GM21447 (cell line): ENCODE results near the gene HTR3B.
"Not testable (repeated sequence)": the region's sequence is repeated elsewhere in the genome, so short reads cannot be mapped to it uniquely, and the experiment has no call there.

Experiments
- ATAC-seq: cut with Tn5 transposase; IDR thresholded peaks from one replicate; pipeline ENCODE4 v1.9.1; 2021; ENCODE audit not compliant: unreplicated experiment

The HTR3B gene

GRCh38 chr11:113881856-113882255 is 22.7 kb upstream of the HTR3B start:
- ATAC-seq, result no peak

DNA sequence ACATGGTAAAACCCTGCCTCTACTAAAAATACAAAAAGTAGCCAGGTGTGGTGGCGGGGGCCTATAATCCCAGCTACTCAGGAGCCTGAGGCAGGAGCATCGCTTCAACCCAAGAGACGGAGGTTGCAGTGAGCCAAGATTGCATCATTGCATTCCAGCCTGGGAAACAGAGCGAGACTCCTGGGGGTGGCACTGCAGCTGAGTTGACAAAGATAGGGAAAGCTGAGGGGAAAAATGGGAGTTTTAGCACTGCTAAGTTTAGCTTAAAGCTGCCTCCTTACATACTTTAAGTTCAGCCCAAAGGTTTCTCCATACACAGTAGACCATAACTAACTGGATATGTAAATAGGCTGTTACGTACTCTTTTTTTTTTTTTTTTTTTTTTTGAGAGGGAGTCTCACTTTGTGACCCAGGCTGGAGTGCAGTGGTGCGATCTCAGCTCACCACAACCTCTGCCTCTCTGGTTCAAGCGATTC is 20.2 kb upstream of the HTR3B start:
- no peak for ATAC-seq

- no peak for ATAC-seq
These were observed 18.7 kb upstream of the HTR3B start for GRCh38 chr11:113885897-113886296.

- no peak for ATAC-seq
These were observed 15.7 kb upstream of the HTR3B start for GRCh38 chr11:113888848-113889247.

GRCh38 chr11:113894421-113894996 is 10.1 kb upstream of the HTR3B start:
- peak; percentile 66 for ATAC-seq

DNA sequence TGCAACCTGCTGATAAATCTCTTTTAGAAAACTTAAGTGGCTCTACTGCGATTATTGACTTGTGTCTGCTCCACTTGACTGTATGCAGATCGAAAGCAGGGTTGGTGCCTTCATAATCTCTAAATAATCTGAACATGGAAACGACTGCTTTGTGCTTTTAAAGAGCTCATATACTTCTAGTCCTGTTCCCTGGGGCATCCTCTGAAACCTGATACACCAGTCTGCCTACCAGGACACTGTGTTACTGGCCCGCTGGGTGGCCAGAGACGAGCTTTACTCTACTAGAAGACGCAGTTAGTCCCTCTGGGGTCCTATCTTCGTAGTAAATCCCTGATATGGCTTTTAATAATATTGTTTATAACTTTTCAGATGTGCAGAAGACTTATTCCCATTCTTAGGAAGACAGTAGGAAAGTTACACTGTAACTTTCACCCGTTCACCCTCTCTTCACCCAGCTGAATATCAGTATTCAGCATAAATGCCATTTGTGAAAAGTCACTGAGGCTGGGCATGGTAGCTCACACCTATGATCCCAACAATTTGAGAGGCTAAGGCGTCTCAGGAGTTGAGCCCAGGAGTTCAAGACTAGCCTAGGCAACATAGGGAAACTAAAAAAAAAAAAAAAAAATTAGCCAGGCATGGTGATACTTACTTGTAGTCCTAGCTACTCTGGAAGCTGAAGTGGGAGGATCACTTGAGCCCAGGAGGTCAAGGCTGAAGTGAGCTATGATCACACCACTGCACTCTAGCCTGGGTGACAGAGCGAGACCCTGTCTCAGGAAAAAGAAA is 9.0 kb upstream of the HTR3B start:
- no peak for ATAC-seq

- peak; percentile 63 for ATAC-seq
These were observed 8.3 kb upstream of the HTR3B start for GRCh38 chr11:113896156-113896879.

DNA sequence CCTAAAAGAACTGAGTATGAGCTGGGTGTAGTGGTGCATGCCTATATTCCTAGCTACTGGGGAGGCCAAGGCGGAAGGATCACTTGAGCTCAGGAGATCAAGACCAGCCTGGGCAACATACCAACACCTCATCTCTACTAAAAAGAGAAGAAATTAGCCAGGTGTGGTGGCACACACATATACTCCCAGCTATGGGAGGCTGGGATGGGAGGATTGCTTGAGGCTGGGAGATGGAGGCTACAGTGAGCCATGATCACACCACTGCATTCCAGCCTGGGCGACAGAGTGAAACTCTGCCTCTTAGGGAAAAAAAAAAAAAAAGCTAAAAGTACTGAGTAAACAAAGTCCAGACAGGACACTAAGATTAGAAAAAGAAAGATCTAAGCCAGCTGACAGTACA is 3.5 kb upstream of the HTR3B start:
- ATAC-seq, result no peak

GRCh38 chr11:113906038-113906437 is 1.4 kb downstream of the HTR3B start:
- no peak for ATAC-seq

DNA sequence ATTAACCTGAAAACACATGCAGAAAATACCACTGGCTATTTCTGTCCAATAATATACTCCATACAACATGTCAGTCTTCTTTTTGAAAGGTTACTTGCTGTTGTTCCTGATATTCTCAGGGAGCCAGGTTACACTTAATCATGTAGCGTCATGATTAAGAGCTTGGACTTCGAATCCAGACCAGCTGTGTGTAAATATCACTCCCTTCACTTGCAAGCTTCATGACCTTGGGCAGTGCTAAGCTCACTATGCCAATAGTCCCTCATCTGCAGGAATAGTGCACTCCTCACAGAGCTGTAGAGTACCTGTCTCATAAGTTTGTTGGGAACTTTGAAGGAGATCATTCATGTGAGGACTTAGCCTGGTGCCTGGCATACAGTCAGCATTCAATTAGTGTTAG is 1.9 kb downstream of the HTR3B start:
- ATAC-seq, result no peak

DNA sequence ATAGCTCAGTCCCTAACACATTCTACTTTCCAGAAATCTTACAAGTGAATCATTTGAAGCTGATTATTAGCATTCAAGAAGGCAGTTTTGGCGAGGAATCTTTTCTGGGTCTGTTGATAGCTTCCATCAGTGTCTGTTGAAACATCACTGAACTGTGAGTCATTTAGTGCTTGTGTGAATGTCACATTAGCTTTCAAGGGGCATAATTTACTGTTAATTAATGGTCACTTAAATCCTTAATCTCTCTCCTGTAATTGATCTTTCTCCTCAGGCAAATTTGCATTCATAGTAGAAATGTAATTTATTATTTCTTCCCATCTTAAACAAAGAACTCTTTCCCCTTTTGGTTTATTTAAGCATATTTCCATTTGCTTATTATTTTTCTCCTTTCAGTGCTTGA is 2.6 kb downstream of the HTR3B start:
- ATAC-seq, result no peak

GRCh38 chr11:113907681-113908080 is 3.1 kb downstream of the HTR3B start:
- no peak for ATAC-seq

- ATAC-seq, result no peak
These were observed 3.5 kb downstream of the HTR3B start for GRCh38 chr11:113908098-113908497.

GRCh38 chr11:113911491-113911890 is 6.9 kb downstream of the HTR3B start:
- not testable (repeated sequence) for ATAC-seq

DNA sequence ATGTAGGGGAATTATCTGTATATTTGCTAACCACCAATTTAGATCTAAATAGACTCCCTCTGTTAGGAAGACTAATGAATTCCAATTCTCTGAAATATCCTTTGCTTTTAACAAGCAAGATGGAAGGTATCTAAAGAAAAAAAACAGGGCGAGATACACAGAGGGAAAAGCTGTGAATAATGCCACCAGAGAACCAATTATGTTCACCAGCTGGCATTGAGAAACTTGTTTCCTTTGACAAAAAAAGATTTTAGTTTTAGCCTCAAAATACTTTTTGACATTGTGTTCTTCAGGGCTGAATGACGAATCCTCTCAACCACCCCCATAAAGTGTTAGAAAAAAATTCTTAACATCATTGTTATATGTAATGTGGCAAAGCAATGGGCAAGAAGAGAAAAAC is 19.0 kb downstream of the HTR3B start:
- no peak for ATAC-seq

DNA sequence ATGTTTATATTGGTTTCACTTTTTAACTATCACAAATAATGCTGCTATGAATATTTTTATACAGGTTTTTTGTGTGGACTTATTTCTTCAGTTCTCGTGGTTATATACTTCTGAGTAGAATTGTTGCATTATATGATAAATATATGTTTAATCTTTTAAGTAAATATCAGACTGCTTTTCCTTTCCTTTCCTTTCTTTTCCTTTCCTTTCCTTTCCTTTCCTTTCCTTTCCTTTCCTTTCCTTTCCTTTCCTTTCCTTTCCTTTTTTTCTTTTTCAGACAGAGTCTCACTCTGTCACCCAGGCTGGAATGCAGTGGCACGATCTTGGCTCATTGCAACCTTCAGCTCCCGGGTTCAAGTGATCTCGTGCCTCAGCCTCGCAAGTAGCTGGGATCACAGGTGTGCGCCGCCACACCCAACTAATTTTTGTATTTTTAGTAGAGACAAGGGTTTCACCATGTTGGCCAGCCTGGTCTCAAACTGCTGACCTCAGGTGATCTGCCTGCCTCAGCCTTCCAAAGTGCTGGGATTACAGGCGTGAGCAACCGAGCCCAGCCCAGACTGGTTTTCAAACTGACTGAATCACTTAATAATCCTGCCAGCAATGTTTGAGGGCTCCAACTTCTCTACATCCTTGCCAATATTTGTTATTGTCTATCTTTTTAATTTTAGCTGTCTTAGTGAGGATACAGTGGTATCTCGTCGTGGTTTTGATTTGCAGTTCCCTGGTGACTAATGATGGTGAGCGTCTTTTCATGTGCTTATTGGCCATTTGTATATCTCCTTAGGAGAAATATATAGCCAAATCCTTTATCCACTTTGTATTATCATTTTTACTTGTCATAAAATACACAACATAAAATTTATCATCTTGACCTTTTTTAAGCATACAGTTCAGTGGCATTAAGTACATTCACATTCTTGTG is 21.9 kb downstream of the HTR3B start:
- no peak for ATAC-seq

GRCh38 chr11:113928311-113928710 is 23.7 kb downstream of the HTR3B start:
- ATAC-seq, result no peak

DNA sequence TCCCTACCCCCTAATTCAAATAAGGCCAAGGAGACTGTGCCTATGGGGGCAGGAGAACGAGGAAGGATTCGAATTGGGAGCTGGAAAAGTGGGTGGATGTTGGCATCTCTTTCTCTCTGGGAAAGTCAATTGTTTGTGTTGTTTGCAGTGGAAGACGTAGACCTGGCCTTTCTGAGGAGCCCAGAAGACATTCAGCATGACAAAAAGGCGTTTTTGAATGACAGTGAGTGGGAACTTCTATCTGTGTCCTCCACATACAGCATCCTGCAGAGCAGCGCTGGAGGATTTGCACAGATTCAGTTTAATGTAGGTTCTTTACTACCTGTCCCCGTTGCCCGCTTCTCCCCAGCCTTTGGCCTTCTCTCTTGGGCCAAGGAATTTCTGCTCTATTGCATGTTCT is 28.2 kb downstream of the HTR3B start:
- no peak for ATAC-seq

- not testable (repeated sequence) for ATAC-seq
These were observed 29.6 kb downstream of the HTR3B start for GRCh38 chr11:113934193-113934592.

DNA sequence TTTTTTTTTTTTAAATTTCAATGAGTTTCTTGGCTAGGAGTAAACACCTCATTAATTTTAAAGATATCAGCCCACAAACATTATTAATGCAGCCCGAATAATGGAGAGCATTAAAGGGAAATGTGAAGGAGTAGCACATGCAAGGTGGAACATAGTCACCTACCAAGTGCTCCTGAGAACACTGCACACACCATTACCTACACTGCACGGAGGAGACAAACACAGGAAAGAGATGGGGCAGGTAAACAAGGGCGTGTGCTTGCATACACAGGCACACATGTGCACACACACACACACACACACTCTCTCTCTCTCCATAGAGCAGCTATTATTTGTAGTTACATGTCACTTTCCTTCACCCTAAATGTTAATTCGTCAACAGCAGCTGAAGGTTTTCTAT is 30.2 kb downstream of the HTR3B start:
- no peak for ATAC-seq

- no peak for ATAC-seq
These were observed 31.3 kb downstream of the HTR3B start for GRCh38 chr11:113935858-113936257.
